OCI-LY1 (cell line): ENCODE results near the gene ATG9A.

Source experiments
- H2AFZ ChIP-seq: fragments of 200-600 bp; sonication (generic), shearing (Covaris generic); 2 replicates; pipeline ENCODE4 v1.6.0; 2014; ENCODE audit warnings: antibody characterized with exemption, mild to moderate bottlenecking, low read length
- H3F3A ChIP-seq: fragments of 200-600 bp; sonication (generic), shearing (Covaris generic); 2 replicates; pipeline ENCODE4 v1.6.0; 2014; ENCODE audit warnings: mild to moderate bottlenecking, antibody characterized with exemption, low read length, moderate library complexity; ENCODE audit not compliant: insufficient read depth
- H3K27ac ChIP-seq: fragments of 200-600 bp; sonication (generic); 2 replicates; pipeline ENCODE4 v1.5.1; 2014; ENCODE audit warnings: low read length, mixed run types, mild to moderate bottlenecking, low read depth; ENCODE audit not compliant: poor library complexity, severe bottlenecking
- H3K27me3 ChIP-seq: fragments of 200-600 bp; sonication (generic); 2 replicates; pipeline ENCODE4 v1.6.0; 2014; ENCODE audit warnings: antibody characterized with exemption, mild to moderate bottlenecking, low read length, moderate library complexity; ENCODE audit not compliant: insufficient read depth
- H3K36me3 ChIP-seq: fragments of 200-600 bp; sonication (generic); 2 replicates; pipeline ENCODE4 v1.6.1; 2014; ENCODE audit warnings: mild to moderate bottlenecking, antibody characterized with exemption, low read length, moderate library complexity, mixed read lengths; ENCODE audit not compliant: insufficient read depth
- H3K4me1 ChIP-seq: fragments of 200-600 bp; sonication (generic); 2 replicates; pipeline ENCODE4 v1.5.1; 2014; ENCODE audit warnings: mild to moderate bottlenecking, low read length, moderate library complexity; ENCODE audit not compliant: insufficient read depth, severe bottlenecking
- H3K4me2 ChIP-seq: fragments of 200-600 bp; sonication (generic), shearing (Covaris generic); 2 replicates; pipeline ENCODE4 v1.6.1; 2014; ENCODE audit warnings: low read length
- H3K4me3 ChIP-seq: fragments of 200-600 bp; sonication (generic); 2 replicates; pipeline ENCODE4 v1.5.1; 2014; ENCODE audit warnings: low read length, low read depth, mild to moderate bottlenecking, mixed read lengths; ENCODE audit not compliant: poor library complexity, severe bottlenecking
- H3K79me2 ChIP-seq: fragments of 200-600 bp; shearing (Covaris generic); 2 replicates; pipeline ENCODE4 v1.6.1; 2016; ENCODE audit warnings: mixed run types, low read length, mixed read lengths; ENCODE audit not compliant: insufficient read depth
- H3K9ac ChIP-seq: fragments of 200-600 bp; sonication (generic), shearing (Covaris generic); 2 replicates; pipeline ENCODE4 v1.6.1; 2014; ENCODE audit warnings: mild to moderate bottlenecking, low read length, mixed read lengths
- H3K9me2 ChIP-seq: fragments of 200-600 bp; sonication (generic), shearing (Covaris generic); 2 replicates; pipeline ENCODE4 v1.6.1; 2014; ENCODE audit warnings: low read depth, mild to moderate bottlenecking, low read length, mixed read lengths
- H3K9me3 ChIP-seq: fragments of 200-600 bp; shearing (Covaris generic); 2 replicates; pipeline ENCODE4 v1.6.1; 2014; ENCODE audit warnings: low read length, mixed read lengths
- H4K20me1 ChIP-seq: fragments of 200-600 bp; sonication (generic), shearing (Covaris generic); 2 replicates; pipeline ENCODE4 v1.6.0; 2016; ENCODE audit warnings: mild to moderate bottlenecking, low read length; ENCODE audit not compliant: insufficient read depth
- EZH2 ChIP-seq: fragments of 200-600 bp; sonication (generic), shearing (Covaris generic); IDR thresholded peaks from 2 replicates; pipeline ENCODE4 v1.8.0; 2017; ENCODE audit warnings: borderline replicate concordance, mixed run types, mild to moderate bottlenecking, antibody characterized with exemption, low read length, moderate library complexity, mixed read lengths
- TF ChIP-seq, protein P1 (sequence below): fragments of 200-600 bp; sonication (generic), shearing (Covaris generic); IDR thresholded peaks from 2 replicates; pipeline ENCODE4 v1.5.1; 2017; ENCODE audit warnings: mild to moderate bottlenecking, antibody characterized with exemption, low read length, moderate library complexity, mixed read lengths

Gene ATG9A

DNA sequence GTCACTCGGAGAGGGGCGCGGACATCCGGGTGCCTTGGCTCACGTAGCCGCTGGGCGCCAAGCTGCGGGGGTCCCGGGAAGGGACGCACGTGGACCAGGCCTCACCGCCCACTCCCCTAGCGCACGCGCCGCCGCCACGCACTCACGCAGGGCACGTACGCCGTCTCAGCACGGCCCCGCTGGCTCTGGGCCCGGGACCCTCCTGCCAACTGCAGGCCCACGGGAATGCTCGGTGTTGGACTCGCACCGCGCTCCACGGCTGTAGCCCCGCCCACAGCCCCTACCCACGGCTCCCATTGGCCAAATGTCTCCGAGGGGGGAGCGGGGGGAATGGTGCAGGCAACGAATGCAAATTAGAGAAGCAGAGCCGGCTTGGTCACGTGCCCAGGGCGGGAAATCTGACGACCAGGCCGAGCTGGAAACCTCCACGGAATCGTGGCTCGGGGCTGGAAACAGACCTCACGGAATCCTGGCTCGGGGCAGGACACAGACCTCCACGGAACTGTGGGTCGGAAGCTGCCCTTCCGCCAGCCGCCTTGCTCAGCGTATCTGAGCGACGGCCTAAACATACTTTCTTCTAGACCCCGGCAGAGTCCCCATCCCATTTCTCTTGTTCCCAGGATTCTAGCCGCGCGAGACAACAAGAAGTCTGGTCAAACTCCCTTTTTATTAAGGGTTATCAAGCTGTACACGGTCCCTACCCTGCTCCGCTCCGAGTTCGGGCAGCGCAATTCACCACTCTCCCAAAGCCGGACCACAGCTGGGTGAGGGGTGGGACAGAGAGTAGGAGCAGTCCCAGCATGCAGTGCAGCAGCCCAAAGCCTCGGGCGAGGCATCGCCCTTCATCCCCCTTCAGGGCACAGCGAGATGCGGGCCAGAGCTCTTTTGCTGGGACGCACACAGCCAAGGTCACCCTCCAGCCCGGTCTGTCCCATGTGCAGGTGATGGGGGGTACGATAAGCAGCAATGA is 10.4 kb downstream of the ATG9A start, which contains the start of gene ABCB6:
Gene ABCB6 (minus strand): TSS at position 227 of the 970 bp plus-strand sequence. CDS start 285 bp downstream, outside the sequence.
- no peaks in the 10 kb centered on the region for H3K9me3 ChIP-seq
- peak within 1 kb of the TSS; percentile 84 for H3K4me3 ChIP-seq
- peaks cover 21% of the 10 kb centered on the region for H3K4me1 ChIP-seq
- peak within 1 kb of the TSS; percentile 92 for H3K4me2 ChIP-seq
- H3K27ac ChIP-seq: peak within 1 kb of the TSS; percentile 54
- H3K79me2 ChIP-seq: no peaks in the 10 kb centered on the region
- no peaks in the 10 kb centered on the region for H4K20me1 ChIP-seq
- no peaks in the 10 kb centered on the region for H3K9me2 ChIP-seq
- peaks cover 70% of the 10 kb centered on the region; the same call in 1 of the 2 replicates for H3K36me3 ChIP-seq
- no peaks in the 10 kb centered on the region for H3F3A ChIP-seq
- no peak within 1 kb of the TSS for H2AFZ ChIP-seq
- H3K27me3 ChIP-seq: no peaks in the 10 kb centered on the region
- peak within 1 kb of the TSS; percentile 86 for H3K9ac ChIP-seq
- no peak for TF ChIP-seq EZH2
- TF ChIP-seq, protein P1, sequence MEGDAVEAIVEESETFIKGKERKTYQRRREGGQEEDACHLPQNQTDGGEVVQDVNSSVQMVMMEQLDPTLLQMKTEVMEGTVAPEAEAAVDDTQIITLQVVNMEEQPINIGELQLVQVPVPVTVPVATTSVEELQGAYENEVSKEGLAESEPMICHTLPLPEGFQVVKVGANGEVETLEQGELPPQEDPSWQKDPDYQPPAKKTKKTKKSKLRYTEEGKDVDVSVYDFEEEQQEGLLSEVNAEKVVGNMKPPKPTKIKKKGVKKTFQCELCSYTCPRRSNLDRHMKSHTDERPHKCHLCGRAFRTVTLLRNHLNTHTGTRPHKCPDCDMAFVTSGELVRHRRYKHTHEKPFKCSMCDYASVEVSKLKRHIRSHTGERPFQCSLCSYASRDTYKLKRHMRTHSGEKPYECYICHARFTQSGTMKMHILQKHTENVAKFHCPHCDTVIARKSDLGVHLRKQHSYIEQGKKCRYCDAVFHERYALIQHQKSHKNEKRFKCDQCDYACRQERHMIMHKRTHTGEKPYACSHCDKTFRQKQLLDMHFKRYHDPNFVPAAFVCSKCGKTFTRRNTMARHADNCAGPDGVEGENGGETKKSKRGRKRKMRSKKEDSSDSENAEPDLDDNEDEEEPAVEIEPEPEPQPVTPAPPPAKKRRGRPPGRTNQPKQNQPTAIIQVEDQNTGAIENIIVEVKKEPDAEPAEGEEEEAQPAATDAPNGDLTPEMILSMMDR: no peak

DNA sequence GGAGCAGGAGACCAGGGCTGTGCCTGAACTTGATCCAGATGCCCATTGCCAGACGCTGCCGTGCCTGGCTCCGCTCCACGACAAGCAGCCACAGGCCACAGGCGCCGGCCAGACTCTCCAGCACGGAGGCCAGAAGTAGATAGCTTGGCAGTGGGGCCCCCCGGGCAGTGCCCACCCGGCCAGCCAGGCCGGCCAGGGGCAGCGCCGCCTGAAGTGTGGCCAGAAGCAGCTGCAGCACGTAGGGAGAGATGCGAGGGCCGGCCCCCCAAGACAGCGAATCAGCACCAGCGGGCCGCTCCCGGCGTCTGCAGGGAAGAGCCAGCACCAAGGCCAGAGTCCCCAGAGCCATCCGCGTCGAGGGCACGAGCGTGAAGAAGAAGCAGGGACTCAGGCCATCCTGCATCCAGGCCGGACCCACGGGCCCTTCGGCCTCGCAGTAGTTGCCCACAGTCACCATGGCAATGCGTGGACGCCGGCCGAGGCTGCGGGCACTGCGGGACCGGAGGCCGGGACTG is 11.2 kb downstream of the ATG9A start:
- H3K9me2 ChIP-seq: no peaks in the 10 kb centered on the region
- peaks cover 21% of the 10 kb centered on the region for H3K4me1 ChIP-seq
- no peaks in the 10 kb centered on the region for H3F3A ChIP-seq
- peak overlapping the region; percentile 84 for H3K4me3 ChIP-seq
- no peaks in the 10 kb centered on the region for H3K9me3 ChIP-seq
- H3K9ac ChIP-seq: peak overlapping the region; percentile 86
- peaks cover 70% of the 10 kb centered on the region; the same call in 1 of the 2 replicates for H3K36me3 ChIP-seq
- no peaks in the 10 kb centered on the region for H4K20me1 ChIP-seq
- H3K79me2 ChIP-seq: no peaks in the 10 kb centered on the region
- H2AFZ ChIP-seq: no peak overlapping the region
- H3K27ac ChIP-seq: peak overlapping the region; percentile 54
- TF ChIP-seq, protein P1: no peak
- no peak for TF ChIP-seq EZH2
- H3K4me2 ChIP-seq: peak overlapping the region; percentile 92
- no peaks in the 10 kb centered on the region for H3K27me3 ChIP-seq

- no peaks in the 10 kb centered on the region for H3K27me3 ChIP-seq
- no peaks in the 10 kb centered on the region for H3K79me2 ChIP-seq
- TF ChIP-seq EZH2: no peak
- TF ChIP-seq, protein P1: no peak
- no peaks in the 10 kb centered on the region for H4K20me1 ChIP-seq
- H3K4me1 ChIP-seq: peaks cover 21% of the 10 kb centered on the region
- no peak overlapping the region for H3K4me3 ChIP-seq
- H3K9ac ChIP-seq: no peak overlapping the region
- H3K27ac ChIP-seq: peak overlapping the region; percentile 13
- no peaks in the 10 kb centered on the region for H3K9me2 ChIP-seq
- no peak overlapping the region for H2AFZ ChIP-seq
- H3K4me2 ChIP-seq: no peak overlapping the region
- no peaks in the 10 kb centered on the region for H3F3A ChIP-seq
- H3K36me3 ChIP-seq: peaks cover 69% of the 10 kb centered on the region
- no peaks in the 10 kb centered on the region for H3K9me3 ChIP-seq
Measured at GRCh38 chr2:219216535-219216915, 12.9 kb downstream of the ATG9A start.
